Stimulated activated memory B cell treated with anti-CD40 and anti-IgM and Interleukin-4, amounts not matched to agents 10 μg/mL and 1 μg/mL and 100 μg/mL, for 72 hours (primary cell): Measurements from ENCODE around the gene SGF29.
A peak's percentile ranks its signal among the peaks of the same experiment; 100 is the strongest.
"Not testable (repeated sequence)": the region's sequence is repeated elsewhere in the genome, so short reads cannot be mapped to it uniquely, and the experiment has no call there.

Experiments used
- ATAC-seq: fragments of 150-1000 bp; cut with Tn5 transposase; 2 replicates; pipeline ENCODE4 v1.10.0; 2021
- H3K27ac Mint-ChIP-seq: one replicate; pipeline ENCODE4 v1.8.0; 2022; ENCODE audit warnings: mild to moderate bottlenecking, mixed read lengths
- H3K27me3 Mint-ChIP-seq: one replicate; pipeline ENCODE4 v1.8.0; 2022; ENCODE audit warnings: mixed read lengths
- H3K36me3 Mint-ChIP-seq: one replicate; pipeline ENCODE4 v1.8.0; 2022; ENCODE audit warnings: mixed read lengths
- H3K4me1 Mint-ChIP-seq: one replicate; pipeline ENCODE4 v1.8.0; 2022; ENCODE audit warnings: mixed read lengths
- H3K4me3 Mint-ChIP-seq: one replicate; pipeline ENCODE4 v1.8.0; 2022; ENCODE audit warnings: mild to moderate bottlenecking, moderate library complexity, mixed read lengths
- H3K9me3 Mint-ChIP-seq: one replicate; pipeline ENCODE4 v1.8.0; 2022; ENCODE audit warnings: mixed read lengths

The SGF29 gene

GRCh38 chr16:28607681-28608495 lies 54.2 kb downstream of the SGF29 start:
- H3K36me3 Mint-ChIP-seq, ATAC-seq, H3K4me1 Mint-ChIP-seq, H3K9me3 Mint-ChIP-seq, H3K27ac Mint-ChIP-seq, H3K27me3 Mint-ChIP-seq, H3K4me3 Mint-ChIP-seq: not testable (repeated sequence)

GRCh38 chr16:28608496-28608808 lies 54.7 kb downstream of the SGF29 start:
- ATAC-seq, H3K27me3 Mint-ChIP-seq, H3K9me3 Mint-ChIP-seq, H3K27ac Mint-ChIP-seq, H3K4me3 Mint-ChIP-seq, H3K4me1 Mint-ChIP-seq, H3K36me3 Mint-ChIP-seq: not testable (repeated sequence)

- ATAC-seq, H3K27me3 Mint-ChIP-seq, H3K4me1 Mint-ChIP-seq, H3K27ac Mint-ChIP-seq, H3K36me3 Mint-ChIP-seq, H3K4me3 Mint-ChIP-seq, H3K9me3 Mint-ChIP-seq: not testable (repeated sequence)
These were observed 55.3 kb downstream of the SGF29 start for GRCh38 chr16:28608867-28609596.

- no peak for ATAC-seq
- H3K9me3 Mint-ChIP-seq = no peaks in the 10 kb centered on the region
- H3K27ac Mint-ChIP-seq = peak within 1 kb of the TSS; percentile 72
- H3K27me3 Mint-ChIP-seq = no peaks in the 10 kb centered on the region
- peaks cover 5% of the 10 kb centered on the region for H3K4me1 Mint-ChIP-seq
- no peak within 1 kb of the TSS for H3K4me3 Mint-ChIP-seq
- no peaks in the 10 kb centered on the region for H3K36me3 Mint-ChIP-seq
These were observed 56.2 kb downstream of the SGF29 start, which contains the start of gene SULT1A1 for GRCh38 chr16:28609631-28610594. TSS of gene SULT1A1 (minus strand) at chr16:28610044. CDS start at chr16:28608855, 1,189 bp downstream.

GRCh38 chr16:28610595-28611191 lies 57.0 kb downstream of the SGF29 start:
- no peaks in the 10 kb centered on the region for H3K36me3 Mint-ChIP-seq
- peak overlapping the region; percentile 72 for H3K27ac Mint-ChIP-seq
- H3K27me3 Mint-ChIP-seq = no peaks in the 10 kb centered on the region
- H3K4me1 Mint-ChIP-seq = peaks cover 9% of the 10 kb centered on the region
- no peaks in the 10 kb centered on the region for H3K9me3 Mint-ChIP-seq
- no peak overlapping the region for H3K4me3 Mint-ChIP-seq
- ATAC-seq = no peak

- peak; percentile 90 for ATAC-seq
- not testable (repeated sequence) for H3K9me3 Mint-ChIP-seq, H3K27me3 Mint-ChIP-seq, H3K27ac Mint-ChIP-seq, H3K4me3 Mint-ChIP-seq, H3K36me3 Mint-ChIP-seq
- peaks cover 18% of the 10 kb centered on the region for H3K4me1 Mint-ChIP-seq
These were observed 58.9 kb downstream of the SGF29 start for GRCh38 chr16:28612359-28613280.

GRCh38 chr16:28613912-28614311 lies 60.2 kb downstream of the SGF29 start:
- not testable (repeated sequence) for H3K4me3 Mint-ChIP-seq, H3K36me3 Mint-ChIP-seq, H3K27ac Mint-ChIP-seq, H3K27me3 Mint-ChIP-seq, H3K9me3 Mint-ChIP-seq
- ATAC-seq = peak; percentile 18
- peaks cover 24% of the 10 kb centered on the region for H3K4me1 Mint-ChIP-seq

- not testable (repeated sequence) for H3K36me3 Mint-ChIP-seq, H3K4me3 Mint-ChIP-seq, ATAC-seq, H3K27me3 Mint-ChIP-seq, H3K9me3 Mint-ChIP-seq, H3K27ac Mint-ChIP-seq
- peaks cover 19% of the 10 kb centered on the region for H3K4me1 Mint-ChIP-seq
These were observed 60.8 kb downstream of the SGF29 start for GRCh38 chr16:28614561-28614960.

GRCh38 chr16:28615486-28616223 lies 61.9 kb downstream of the SGF29 start:
- not testable (repeated sequence) for H3K9me3 Mint-ChIP-seq, H3K4me3 Mint-ChIP-seq, ATAC-seq, H3K27me3 Mint-ChIP-seq, H3K36me3 Mint-ChIP-seq, H3K27ac Mint-ChIP-seq
- H3K4me1 Mint-ChIP-seq = peaks cover 19% of the 10 kb centered on the region

GRCh38 chr16:28616224-28616577 lies 62.5 kb downstream of the SGF29 start:
- peaks cover 19% of the 10 kb centered on the region for H3K4me1 Mint-ChIP-seq
- H3K27me3 Mint-ChIP-seq, H3K27ac Mint-ChIP-seq, H3K4me3 Mint-ChIP-seq, H3K9me3 Mint-ChIP-seq, ATAC-seq, H3K36me3 Mint-ChIP-seq: not testable (repeated sequence)

- Mint-ChIP-seq H3K27me3 (no peaks in the 10 kb centered on the region), H3K27ac (no peak overlapping the region), H3K9me3 (no peaks in the 10 kb centered on the region), H3K4me1 (peaks cover 19% of the 10 kb centered on the region), H3K4me3 (no peak overlapping the region), H3K36me3 (peaks cover 8% of the 10 kb centered on the region)
- no peak for ATAC-seq
These were observed 62.9 kb downstream of the SGF29 start for GRCh38 chr16:28616636-28617035.

- ATAC-seq = no peak
- H3K9me3 Mint-ChIP-seq = no peaks in the 10 kb centered on the region
- peaks cover 32% of the 10 kb centered on the region for H3K4me1 Mint-ChIP-seq
- H3K36me3 Mint-ChIP-seq = peaks cover 8% of the 10 kb centered on the region
- no peaks in the 10 kb centered on the region for H3K27me3 Mint-ChIP-seq
- no peak overlapping the region for H3K27ac Mint-ChIP-seq
- no peak overlapping the region for H3K4me3 Mint-ChIP-seq
These were observed 64.2 kb downstream of the SGF29 start for GRCh38 chr16:28617874-28618273.

- not testable (repeated sequence) for H3K27me3 Mint-ChIP-seq, H3K4me3 Mint-ChIP-seq, H3K36me3 Mint-ChIP-seq, ATAC-seq, H3K27ac Mint-ChIP-seq, H3K9me3 Mint-ChIP-seq
- H3K4me1 Mint-ChIP-seq = peaks cover 46% of the 10 kb centered on the region
These were observed 66.6 kb downstream of the SGF29 start for GRCh38 chr16:28620316-28620715.
